ENCODE data around the gene PGLYRP3.

- TF ChIP-seq POLR2AphosphoS5 (IDR thresholded peaks at IDR 0.05) (no peak), CTCF (IDR thresholded peaks at IDR 0.05) (no peak), POLR2A (IDR thresholded peaks at IDR 0.05) (no peak)
These were observed 47.4 kb upstream of the PGLYRP3 start for GRCh38 chr1:153360190-153360589.

Data from prostate gland (tissue), 2 donors.